HCT116 (cell line): ENCODE data around the gene ARHGEF16. TPM values are rescaled to one million over a fixed set of nuclear protein-coding genes. Genes with fewer than 3 reads are reported as not detected.

Source experiments
- ATAC-seq: fragments of 200-7000 bp; cut with Tn5 transposase; 2 replicates; pipeline ENCODE4 v1.9.1; 2020; ENCODE audit warnings: mild to moderate bottlenecking, moderate library complexity
- BruUV-seq: library from RNA; stranded (reverse); fragments of 400-500 nt; replicated peaks from 2 replicates; lab custom pipeline; 2021; lab: Mats Ljungman, UMichigan
- CTCF ChIA-PET: fragments of 300-600 bp; sonication (Branson Sonifier 250); formaldehyde crosslinking; loops from one replicate; lab custom pipeline; 2021; ENCODE audit warnings: antibody characterized with exemption; lab: Charles Lee
- POLR2A ChIA-PET: fragments of 300-600, 350-600 bp; sonication (Branson Sonifier 250); formaldehyde crosslinking; loops from one replicate; lab custom pipeline; 2021; ENCODE audit warnings: antibody characterized with exemption; lab: Charles Lee
- RAD21 ChIA-PET, 2 experiments: fragments of 300-600 bp; sonication (Branson Sonifier 250); formaldehyde crosslinking; loops; one replicate each; lab custom pipeline; 2023; ENCODE audit warnings: low total read pairs in 2 of 2; ENCODE audit not compliant: uncharacterized antibody in 2 of 2, unreplicated experiment in 2 of 2, low non-redundant PET in 1 of 2; lab: Charles Lee
- DNase-seq: peaks from one replicate; pipeline ENCODE4 v3.0.0-alpha.2; 2010; ENCODE audit warnings: low read depth, low spot score
- H2AFZ ChIP-seq: fragments of 200-600 bp; shearing (Covaris generic), sonication (generic); 2 replicates; pipeline ENCODE4 v1.6.1; 2017; ENCODE audit warnings: low read depth, mixed run types, mixed read lengths, antibody characterized with exemption, low read length; ENCODE audit not compliant: poor library complexity, severe bottlenecking
- H3K27ac ChIP-seq: 2 replicates; pipeline ENCODE4 v1.5.1; 2012; ENCODE audit warnings: low read depth, low read length
- H3K27me3 ChIP-seq: fragments of 200-600 bp; sonication (generic); 2 replicates; pipeline ENCODE4 v1.6.1; 2016; ENCODE audit warnings: mixed run types, low read length, mixed read lengths; ENCODE audit not compliant: insufficient read depth
- H3K36me3 ChIP-seq, 2 experiments: fragments of 200-500 bp in 1 of 2; fragments of 200-600 bp in 1 of 2; sonication (Bioruptor generic) in 1 of 2; sonication (generic) in 1 of 2; 2 replicates each; pipeline versions ENCODE4 v1.5.1 to v1.6.1; 2014 to 2016; ENCODE audit warnings: low read length in 2 of 2, inconsistent platforms in 1 of 2, mixed read lengths in 1 of 2, mixed run types in 1 of 2; ENCODE audit not compliant: insufficient read depth in 2 of 2, control insufficient read depth in 1 of 2
- H3K4me1 ChIP-seq, 2 experiments: fragments of 200-600 bp in 1 of 2; sonication (generic) in 1 of 2; 2 replicates each; pipeline versions ENCODE4 v1.5.1 to v1.6.1; 2012 to 2017; ENCODE audit warnings: low read length in 2 of 2, inconsistent platforms in 1 of 2, mild to moderate bottlenecking in 1 of 2, mixed read lengths in 1 of 2, mixed run types in 1 of 2, moderate library complexity in 1 of 2; ENCODE audit not compliant: insufficient read depth in 2 of 2, control insufficient read depth in 1 of 2
- H3K4me2 ChIP-seq: fragments of 200-600 bp; sonication (generic); 2 replicates; pipeline ENCODE4 v1.6.1; 2017; ENCODE audit warnings: mixed run types, low read length, mixed read lengths
- H3K4me3 ChIP-seq, 2 experiments: fragments of 200-600 bp in 1 of 2; sonication (generic) in 1 of 2; replicated peaks in 1 of 2; 2 replicates each; pipeline ENCODE4 v1.5.1; 2011 to 2016; ENCODE audit warnings: low read length in 2 of 2, control low read depth in 1 of 2, low read depth in 1 of 2, mild to moderate bottlenecking in 1 of 2, mixed read lengths in 1 of 2, mixed run types in 1 of 2
- H3K79me2 ChIP-seq: fragments of 200-600 bp; sonication (generic); 2 replicates; pipeline ENCODE4 v1.6.1; 2017; ENCODE audit warnings: mild to moderate bottlenecking, mixed run types, low read length, moderate library complexity, mixed read lengths; ENCODE audit not compliant: insufficient read depth
- H3K9ac ChIP-seq: fragments of 200-600 bp; sonication (generic); 2 replicates; pipeline ENCODE4 v1.6.1; 2016; ENCODE audit warnings: low read length, mixed read lengths
- H3K9me2 ChIP-seq: fragments of 200-600 bp; sonication (generic), shearing (Covaris generic); 2 replicates; pipeline ENCODE4 v1.6.1; 2017; ENCODE audit warnings: mixed run types, mild to moderate bottlenecking, moderate library complexity; ENCODE audit not compliant: insufficient read depth
- H3K9me3 ChIP-seq, 2 experiments: fragments of 200-500 bp in 1 of 2; fragments of 200-600 bp in 1 of 2; sonication (Bioruptor generic) in 1 of 2; sonication (generic) in 1 of 2; 2 replicates each; pipeline ENCODE4 v1.6.1; 2014 to 2017; ENCODE audit warnings: low read length in 2 of 2, mixed read lengths in 2 of 2, inconsistent platforms in 1 of 2, low read depth in 1 of 2, mild to moderate bottlenecking in 1 of 2, mixed run types in 1 of 2, moderate library complexity in 1 of 2; ENCODE audit not compliant: control insufficient read depth in 1 of 2, insufficient read depth in 1 of 2
- H4K20me1 ChIP-seq: fragments of 200-600 bp; sonication (generic), shearing (Covaris generic); 2 replicates; pipeline ENCODE4 v1.6.1; 2017; ENCODE audit warnings: mixed run types, mild to moderate bottlenecking, moderate library complexity; ENCODE audit not compliant: insufficient read depth
- ATF3 ChIP-seq: IDR thresholded peaks from 2 replicates; pipeline ENCODE4 v1.6.1; 2012
- CTCF ChIP-seq, 3 experiments: fragments of 200-600 bp in 1 of 3; sonication (generic) in 1 of 3; IDR thresholded peaks in 2 of 3; conservative IDR thresholded peaks in 1 of 3; 2 replicates each; pipeline ENCODE4 v1.5.1; 2012 to 2017; ENCODE audit warnings: low read depth in 2 of 3, low read length in 2 of 3, antibody characterized with exemption in 1 of 3, borderline replicate concordance in 1 of 3, control low read depth in 1 of 3, mild to moderate bottlenecking in 1 of 3, mixed read lengths in 1 of 3, mixed run types in 1 of 3, moderate library complexity in 1 of 3; ENCODE audit not compliant: insufficient read depth in 1 of 3
- EGR1 ChIP-seq: IDR thresholded peaks from 2 replicates; pipeline ENCODE4 v1.6.1; 2012; ENCODE audit warnings: low read depth
- ELF1 ChIP-seq: IDR thresholded peaks from 2 replicates; pipeline ENCODE4 v1.6.1; 2012; ENCODE audit warnings: low read depth, borderline replicate concordance
- EZH2 ChIP-seq: fragments of 200-600 bp; sonication (generic); IDR thresholded peaks from 2 replicates; pipeline ENCODE4 v1.6.1; 2017; ENCODE audit warnings: antibody characterized with exemption, mixed run types
- EZH2phosphoT487 ChIP-seq: fragments of 200-600 bp; IDR thresholded peaks from 2 replicates; pipeline ENCODE4 v1.6.1; 2018; ENCODE audit warnings: antibody characterized with exemption, borderline replicate concordance
- FOSL1 ChIP-seq: IDR thresholded peaks from 2 replicates; pipeline ENCODE4 v1.6.1; 2012; ENCODE audit warnings: low read depth
- MAX ChIP-seq: IDR thresholded peaks from 2 replicates; pipeline ENCODE4 v1.6.1; 2012
- REST ChIP-seq: IDR thresholded peaks from 2 replicates; pipeline ENCODE4 v1.6.1; 2012; ENCODE audit warnings: low read depth
- SIN3A ChIP-seq: IDR thresholded peaks from 2 replicates; pipeline ENCODE4 v1.6.1; 2012; ENCODE audit warnings: low read depth
- intact Hi-C: fragments of 100-400 bp; cut with micrococcal nuclease; formaldehyde crosslinking; loops from 2 replicates; pipeline ENCODE4 v1.10.0; 2022
- total RNA-seq: library from RNA; stranded (reverse); gene quantifications from one replicate; pipeline ENCODE4 v1.2.1, GENCODE V29; 2021; ENCODE audit not compliant: unreplicated experiment

ARHGEF16 gene
- total RNA-seq, 1 experiment from 2014 or later = 37.4 TPM

- intact Hi-C loops = no loop called here
- Histone ChIP-seq H3K27me3 (no peaks in the 10 kb centered on the region), H3K4me1 (peaks cover 6 to 11% of the 10 kb centered on the region in 2 experiments; a peak in 3 of 4 replicates), H3K27ac (no peak overlapping the region), H2AFZ (no peak overlapping the region), H3K4me2 (no peak overlapping the region), H4K20me1 (no peaks in the 10 kb centered on the region), H3K9me3 (no peaks in the 10 kb centered on the region), H3K4me3 (no peak overlapping the region), H3K79me2 (no peaks in the 10 kb centered on the region), H3K9ac (no peak overlapping the region), H3K9me2 (no peaks in the 10 kb centered on the region), H3K36me3 (peaks cover 0 to 3% of the 10 kb centered on the region in 2 experiments; a peak in 1 of 4 replicates)
- ChIA-PET POLR2A (no interaction called here), CTCF (no interaction called here), RAD21 (no interaction called here)
- no peak for ATAC-seq
- no TSS peak for BruUV-seq
- no peak for DNase-seq
- TF ChIP-seq MAX (no peak), EGR1 (no peak), ELF1 (no peak), EZH2 (no peak), ATF3 (no peak), SIN3A (no peak), EZH2phosphoT487 (no peak), CTCF (IDR thresholded peaks at IDR 0.05 in 2 of 3, conservative IDR thresholded peaks at IDR 0.05 in 1 of 3; ENCODE audit: borderline replicate concordance in 1 of 3, insufficient read depth in 1 of 3, low read depth in 2 of 3, low read length in 2 of 3) (no peak), FOSL1 (no peak), REST (no peak)
- TF ChIP-seq, all 23 proteins: peak for 0
Observed at GRCh38 chr1:3477241-3477995, 23.0 kb downstream of the ARHGEF16 start.
